Left ventricle myocardium superior (tissue), 1 donor: ENCODE measurements around the gene IGFBP6. TPM values are rescaled to one million over a fixed set of nuclear protein-coding genes. Genes with fewer than 3 reads are reported as not detected.

Source experiments
- ATAC-seq: fragments of 200-7000 bp; cut with Tn5 transposase; one replicate; pipeline ENCODE4 v1.9.1; 2020; ENCODE audit warnings: mild to moderate bottlenecking, moderate library complexity
- DNase-seq: peaks from one replicate; pipeline ENCODE4 v3.0.0-alpha.2; 2020
- intact Hi-C: fragments of 100-400 bp; cut with micrococcal nuclease; formaldehyde crosslinking; loops from one replicate; pipeline ENCODE4 v1.11.0; 2022
- microRNA-seq: library from miRNA; unstranded; fragments of <30 nt; microRNA quantifications from one replicate; pipeline ENCODE4 v1.2.0, GENCODE V29; 2020; ENCODE audit warnings: borderline number of aligned reads
- total RNA-seq: library from RNA; stranded (reverse); fragmentation: NEBNext Ultra II Directional; extraction: Animal tissue kit (Norgen Biotek cat#: 25700); gene quantifications from one replicate; pipeline ENCODE4 v1.2.1, GENCODE V29; 2021
- donor health status: DM: no; HTN: yes; CAD: no; lungs with severe emphysema.

Gene IGFBP6
- total RNA-seq, 1 donor from 2014 or later = 45.5 TPM

GRCh38 chr12:53133722-53134121 lies 36.3 kb downstream of the IGFBP6 start:
- intact Hi-C loops = no loop called here
- ATAC-seq (no peak), DNase-seq (no peak)

DNA sequence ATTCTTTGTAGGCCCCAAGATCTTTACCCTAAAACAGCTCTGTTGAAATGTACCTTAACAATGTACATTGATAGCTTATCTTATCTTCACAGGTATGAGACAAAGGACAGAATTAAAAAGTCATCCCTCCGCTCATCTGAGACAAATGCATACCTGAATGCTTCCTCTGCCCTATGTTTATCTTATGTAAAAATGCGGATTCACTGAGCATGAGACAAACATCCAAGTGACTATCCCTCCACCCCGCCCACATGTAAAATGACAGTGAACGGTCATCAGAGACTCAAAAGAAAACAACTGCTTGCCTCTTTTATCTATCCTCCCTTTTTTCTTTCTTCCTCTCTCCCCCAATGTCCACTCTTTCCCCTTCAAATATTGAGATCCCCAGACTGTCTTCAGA lies 45.9 kb downstream of the IGFBP6 start:
- no peak for ATAC-seq
- no peak for DNase-seq
- intact Hi-C loops = no loop called here

GRCh38 chr12:53145383-53146260 lies 48.2 kb downstream of the IGFBP6 start:
- intact Hi-C loops = no loop called here
- ATAC-seq = no peak
- no peak for DNase-seq

- intact Hi-C loops = no loop called here
- ATAC-seq (no peak), DNase-seq (no peak)
These were observed 49.7 kb downstream of the IGFBP6 start for GRCh38 chr12:53147181-53147580.

GRCh38 chr12:53147653-53148052 lies 50.2 kb downstream of the IGFBP6 start:
- intact Hi-C loops = no loop called here
- ATAC-seq (no peak), DNase-seq (no peak)

- intact Hi-C loops = no loop called here
- no peak for ATAC-seq
- no peak for DNase-seq
These were observed 53.6 kb downstream of the IGFBP6 start for GRCh38 chr12:53151039-53151438.

Small RNA genes lying within 50 kb of the gene (microRNA-seq; reads per million reads assigned to microRNA genes)
- gene MIR6757 = not detected

Other genes starting within 250 kb of the IGFBP6 start
- gene KRT78, start 248.7 kb upstream of the IGFBP6 start, total RNA-seq = not detected
- gene KRT8, start 192.6 kb upstream of the IGFBP6 start, total RNA-seq = 100 TPM
- gene KRT18, start 148.5 kb upstream of the IGFBP6 start, total RNA-seq = 9.2 TPM
- 513 TPM for gene EIF4B, start 91.2 kb upstream of the IGFBP6 start, total RNA-seq
- gene TNS2, start 47.6 kb upstream of the IGFBP6 start, total RNA-seq = 120 TPM
- 39.8 TPM for gene SPRYD3, start 18.3 kb upstream of the IGFBP6 start, total RNA-seq
- gene SOAT2, start 5.8 kb downstream of the IGFBP6 start, total RNA-seq = 0.12 TPM
- 31.6 TPM for gene ZNF740, start 83.1 kb downstream of the IGFBP6 start, total RNA-seq
- 9.6 TPM for gene CSAD, start 83.3 kb downstream of the IGFBP6 start, total RNA-seq
- gene ITGB7, start 109.6 kb downstream of the IGFBP6 start, total RNA-seq = 1.3 TPM
- gene RARG, start 134.5 kb downstream of the IGFBP6 start, total RNA-seq = 16.9 TPM
- gene ESPL1, start 170.6 kb downstream of the IGFBP6 start, total RNA-seq = 0.17 TPM
- gene PFDN5, start 197.9 kb downstream of the IGFBP6 start, total RNA-seq = 374 TPM
- gene MYG1, start 202.0 kb downstream of the IGFBP6 start, total RNA-seq = 42.5 TPM
- 39.4 TPM for gene AAAS, start 223.9 kb downstream of the IGFBP6 start, total RNA-seq
- gene SP7, start 238.7 kb downstream of the IGFBP6 start, total RNA-seq = not detected